H9 (cell line): ENCODE measurements around the gene SLC35B4. TPM values are rescaled to one million over a fixed set of nuclear protein-coding genes. Genes with fewer than 3 reads are reported as not detected.

Experiments
- DNase-seq: peaks from one replicate; pipeline ENCODE4 v3.0.0-alpha.2; 2017
- H2AFZ ChIP-seq: one replicate; pipeline ENCODE4 v1.6.1; 2013; ENCODE audit warnings: mild to moderate bottlenecking, low read length, control low read depth, moderate library complexity
- H2AK5ac ChIP-seq: 2 replicates; pipeline ENCODE4 v1.6.1; 2013; ENCODE audit warnings: low read length, control low read depth, mixed read lengths; ENCODE audit not compliant: insufficient read length
- H2BK120ac ChIP-seq: one replicate; pipeline ENCODE4 v1.6.1; 2013; ENCODE audit warnings: low read depth, mild to moderate bottlenecking, low read length, control low read depth, inconsistent platforms; ENCODE audit not compliant: poor library complexity, severe bottlenecking
- H2BK12ac ChIP-seq: 2 replicates; pipeline ENCODE4 v1.6.1; 2013; ENCODE audit warnings: low read length, control low read depth, mixed read lengths, low read depth; ENCODE audit not compliant: insufficient read length
- H2BK15ac ChIP-seq: 2 replicates; pipeline ENCODE4 v1.6.1; 2013; ENCODE audit warnings: low read depth, low read length, control low read depth
- H2BK20ac ChIP-seq: one replicate; pipeline ENCODE4 v1.6.1; 2013; ENCODE audit warnings: low read depth, mild to moderate bottlenecking, low read length, control low read depth, inconsistent platforms; ENCODE audit not compliant: poor library complexity, severe bottlenecking
- H2BK5ac ChIP-seq: 2 replicates; pipeline ENCODE4 v1.6.1; 2013; ENCODE audit warnings: low read length, control low read depth, mixed read lengths; ENCODE audit not compliant: insufficient read length
- H3K14ac ChIP-seq: 2 replicates; pipeline ENCODE4 v1.6.1; 2013; ENCODE audit warnings: low read length, control low read depth; ENCODE audit not compliant: insufficient read depth
- H3K18ac ChIP-seq: 2 replicates; pipeline ENCODE4 v1.6.1; 2013; ENCODE audit warnings: low read depth, mild to moderate bottlenecking, mixed read lengths, low read length, control low read depth; ENCODE audit not compliant: insufficient read length
- H3K23ac ChIP-seq: 2 replicates; pipeline ENCODE4 v1.6.1; 2013; ENCODE audit warnings: low read length, control low read depth, mixed read lengths, low read depth; ENCODE audit not compliant: insufficient read length
- H3K23me2 ChIP-seq: 2 replicates; pipeline ENCODE4 v1.6.1; 2013; ENCODE audit warnings: low read depth, mild to moderate bottlenecking, mixed read lengths, low read length, control low read depth; ENCODE audit not compliant: insufficient read length, poor library complexity, severe bottlenecking
- H3K27ac ChIP-seq: 2 replicates; pipeline ENCODE4 v1.5.1; 2013; ENCODE audit warnings: low read length, control low read depth, mixed read lengths, low read depth; ENCODE audit not compliant: insufficient read length
- H3K27me3 ChIP-seq: 2 replicates; pipeline ENCODE4 v1.6.1; 2013; ENCODE audit warnings: low read length, control low read depth, inconsistent platforms; ENCODE audit not compliant: insufficient read depth
- H3K4ac ChIP-seq: 2 replicates; pipeline ENCODE4 v1.6.1; 2013; ENCODE audit warnings: low read depth, mild to moderate bottlenecking, control low read depth, inconsistent platforms, low read length, moderate library complexity
- H3K4me1 ChIP-seq: 2 replicates; pipeline ENCODE4 v1.6.1; 2013; ENCODE audit warnings: low read length, control low read depth, inconsistent platforms; ENCODE audit not compliant: insufficient read depth
- H3K4me2 ChIP-seq: 2 replicates; pipeline ENCODE4 v1.6.1; 2013; ENCODE audit warnings: low read length, control low read depth, mixed read lengths; ENCODE audit not compliant: insufficient read length, insufficient read depth
- H3K56ac ChIP-seq: 2 replicates; pipeline ENCODE4 v1.6.1; 2013; ENCODE audit warnings: low read depth, mild to moderate bottlenecking, mixed read lengths, low read length, control low read depth; ENCODE audit not compliant: insufficient read length
- H3K79me1 ChIP-seq: 2 replicates; pipeline ENCODE4 v1.6.1; 2013; ENCODE audit warnings: low read depth, mild to moderate bottlenecking, moderate library complexity, low read length, control low read depth, inconsistent platforms; ENCODE audit not compliant: insufficient read depth, poor library complexity, severe bottlenecking
- H3K79me2 ChIP-seq: 2 replicates; pipeline ENCODE4 v1.6.1; 2013; ENCODE audit warnings: low read length, control low read depth, inconsistent platforms; ENCODE audit not compliant: insufficient read depth
- H3K9ac ChIP-seq: 2 replicates; pipeline ENCODE4 v1.6.1; 2013; ENCODE audit warnings: low read length, control low read depth, mixed read lengths; ENCODE audit not compliant: insufficient read length; ENCODE audit errors: extremely low read depth
- H3K9me3 ChIP-seq: one replicate; pipeline ENCODE4 v1.6.1; 2013; ENCODE audit warnings: low read depth, low read length, inconsistent platforms; ENCODE audit not compliant: control insufficient read depth
- H3T11ph ChIP-seq: one replicate; pipeline ENCODE4 v1.6.1; 2013; ENCODE audit warnings: mild to moderate bottlenecking, low read length, control low read depth, inconsistent platforms
- H4K20me1 ChIP-seq: one replicate; pipeline ENCODE4 v1.6.1; 2013; ENCODE audit not compliant: control insufficient read depth, insufficient read length, insufficient read depth
- H4K5ac ChIP-seq: 2 replicates; pipeline ENCODE4 v1.6.1; 2013; ENCODE audit warnings: low read depth, mild to moderate bottlenecking, mixed read lengths, low read length, control low read depth; ENCODE audit not compliant: insufficient read length
- H4K8ac ChIP-seq: replicated peaks from 2 replicates; pipeline ENCODE4 v1.6.1; 2013; ENCODE audit warnings: low read length, control low read depth, mixed read lengths, low read depth; ENCODE audit not compliant: insufficient read length
- H4K91ac ChIP-seq: 2 replicates; pipeline ENCODE4 v1.6.1; 2013; ENCODE audit warnings: low read depth, mild to moderate bottlenecking, moderate library complexity, mixed read lengths, low read length, control low read depth; ENCODE audit not compliant: insufficient read length
- H3K27ac Mint-ChIP-seq, 3 experiments: 2 replicates in 2 of 3; 3 replicates in 1 of 3; pipeline ENCODE4 v1.8.0; 2020 to 2021; ENCODE audit warnings: mixed read lengths in 3 of 3, mild to moderate bottlenecking in 1 of 3, moderate library complexity in 1 of 3
- H3K27me3 Mint-ChIP-seq: 2 replicates; pipeline ENCODE4 v1.8.0; 2021; ENCODE audit warnings: low read depth, mild to moderate bottlenecking, moderate library complexity, mixed read lengths
- H3K36me3 Mint-ChIP-seq, 3 experiments: 2 replicates in 2 of 3; 3 replicates in 1 of 3; pipeline ENCODE4 v1.8.0; 2020 to 2021; ENCODE audit warnings: low read depth in 3 of 3, mixed read lengths in 3 of 3; ENCODE audit not compliant: insufficient read depth in 1 of 3
- H3K4me1 Mint-ChIP-seq, 2 experiments: 2 replicates each; pipeline ENCODE4 v1.8.0; 2020; ENCODE audit warnings: mixed read lengths in 2 of 2
- H3K4me3 Mint-ChIP-seq, 2 experiments: 2 replicates in 1 of 2; 3 replicates in 1 of 2; pipeline ENCODE4 v1.8.0; 2020 to 2021; ENCODE audit warnings: mild to moderate bottlenecking in 2 of 2, mixed read lengths in 2 of 2, moderate library complexity in 1 of 2
- H3K9me3 Mint-ChIP-seq, 2 experiments: 2 replicates in 1 of 2; 3 replicates in 1 of 2; pipeline ENCODE4 v1.8.0; 2020; ENCODE audit warnings: mild to moderate bottlenecking in 2 of 2, mixed read lengths in 2 of 2, moderate library complexity in 1 of 2
- CTCF ChIP-seq: fragments of 200-600 bp; sonication (generic); conservative IDR thresholded peaks from 3 replicates; pipeline ENCODE4 v1.8.0; 2021; ENCODE audit warnings: antibody characterized with exemption, mild to moderate bottlenecking
- WGBS: extraction: QIAGEN DNeasy Blood & Tissue Kit; methylation state at CpG from one replicate; pipeline ENCODE4 v1.1.7; 2013; ENCODE audit warnings: missing lambda C conversion rate, low lambda C conversion rate, mixed read lengths; ENCODE audit not compliant: insufficient read length; ENCODE audit errors: extremely low coverage; 5-methylcytosine and 5-hydroxymethylcytosine counted together
- total RNA-seq: library from RNA; stranded (reverse); gene quantifications from 2 replicates; pipeline ENCODE4 v1.2.1, GENCODE V29; 2021

SLC35B4 gene
- total RNA-seq, 1 experiment from 2014 or later, result 33.4 TPM

- Histone ChIP-seq H4K8ac (no peak overlapping the region), H3K79me1 (no peaks in the 10 kb centered on the region), H3K4ac (no peak overlapping the region), H3K27me3 (no peaks in the 10 kb centered on the region), H3K14ac (no peak overlapping the region), H4K91ac (no peak overlapping the region), H2BK120ac (no peak overlapping the region), H3T11ph (no peak overlapping the region), H3K56ac (no peak overlapping the region), H2BK5ac (no peak overlapping the region), H2BK15ac (no peak overlapping the region), H3K23ac (no peak overlapping the region), H4K5ac (no peak overlapping the region), H2BK12ac (no peak overlapping the region), H3K18ac (no peak overlapping the region), H2AK5ac (no peak overlapping the region), H3K79me2 (no peaks in the 10 kb centered on the region), H3K23me2 (no peaks in the 10 kb centered on the region), H3K4me1 (no peaks in the 10 kb centered on the region), H2BK20ac (no peak overlapping the region), H3K9me3 (no peaks in the 10 kb centered on the region), H3K9ac (no peak overlapping the region), H2AFZ (no peak overlapping the region), H3K4me2 (no peak overlapping the region), H4K20me1 (no peaks in the 10 kb centered on the region), H3K27ac (no peak overlapping the region)
- no peak for DNase-seq
- H3K27me3 Mint-ChIP-seq, result no peaks in the 10 kb centered on the region
- H3K9me3 Mint-ChIP-seq, result no peaks in the 10 kb centered on the region
- no peak for TF ChIP-seq CTCF
- no peak overlapping the region for H3K27ac Mint-ChIP-seq
- no CpG with 5 or more reads among the region's 2 CpGs for WGBS
- H3K4me3 Mint-ChIP-seq, result no peak overlapping the region
- H3K4me1 Mint-ChIP-seq, result peaks cover 8% of the 10 kb centered on the region in 2 experiments
- H3K36me3 Mint-ChIP-seq, result peaks cover 16 to 64% (median 52%) of the 10 kb centered on the region in 3 experiments; a peak in 6 of 7 replicates
Observed at GRCh38 chr7:134302120-134302519, 14.6 kb downstream of the SLC35B4 start.
